Cardiac muscle cell (in vitro differentiated cells and primary cell): Measurements from ENCODE around the gene RRAD. TPM values are rescaled to one million over a fixed set of nuclear protein-coding genes. Genes with fewer than 3 reads are reported as not detected.

Experiments
- DNase-seq, 2 donors: peaks; one replicate each; pipeline versions ENCODE4 v3.0.0 to v3.0.0-alpha.2; 2010 to 2017; ENCODE audit warnings: low read depth in 1 of 2, low spot score in 1 of 2
- H3K27ac ChIP-seq: fragments of 200-600 bp; sonication (generic); 2 replicates; pipeline ENCODE4 v1.5.1; 2016
- H3K27me3 ChIP-seq: fragments of 200-600 bp; sonication (generic); 2 replicates; pipeline ENCODE4 v1.6.0; 2016; ENCODE audit warnings: control low read depth
- H3K36me3 ChIP-seq: fragments of 200-600 bp; sonication (generic); 2 replicates; pipeline ENCODE4 v1.5.1; 2016; ENCODE audit warnings: control low read depth
- H3K4me1 ChIP-seq: fragments of 200-600 bp; sonication (generic); 2 replicates; pipeline ENCODE4 v1.8.1; 2017; ENCODE audit warnings: low read depth, mild to moderate bottlenecking, mixed run types
- H3K4me3 ChIP-seq: fragments of 200-600 bp; sonication (generic); 2 replicates; pipeline ENCODE4 v1.5.1; 2016; ENCODE audit warnings: mild to moderate bottlenecking
- H3K9me3 ChIP-seq: fragments of 200-600 bp; sonication (generic); 2 replicates; pipeline ENCODE4 v1.5.1; 2017; ENCODE audit warnings: low read depth, mild to moderate bottlenecking, control low read depth
- CTCF ChIP-seq: IDR thresholded peaks from 2 replicates; pipeline ENCODE4 v1.5.1; 2012; ENCODE audit warnings: low read depth, mild to moderate bottlenecking, low read length
- polyA plus RNA-seq: library from polyadenylated mRNA; unstranded; fragments of >200 nt; fragmentation: Nextera tagmentation; extraction: Ambion mirVana; gene quantifications from 2 replicates; pipeline ENCODE4 v1.2.1, GENCODE V29; 2016
- total RNA-seq: library from RNA; depleted of rRNA; stranded (reverse); fragments of >200 nt; gene quantifications from 2 replicates; pipeline ENCODE4 v1.2.3, GENCODE V29; 2016

The RRAD gene
- total and polyA plus RNA-seq, 2 experiments from 2014 or later = 73.8 to 246 TPM

- Histone ChIP-seq H3K4me3 (no peak overlapping the region), H3K27me3 (no peaks in the 10 kb centered on the region), H3K36me3 (no peaks in the 10 kb centered on the region), H3K9me3 (no peaks in the 10 kb centered on the region), H3K4me1 (peaks cover 45% of the 10 kb centered on the region), H3K27ac (no peak overlapping the region)
- peak; percentile 50 to 68 for DNase-seq
- TF ChIP-seq CTCF = peak; percentile 57
Observed at GRCh38 chr16:66928702-66929388, 3.5 kb upstream of the RRAD start.

DNA sequence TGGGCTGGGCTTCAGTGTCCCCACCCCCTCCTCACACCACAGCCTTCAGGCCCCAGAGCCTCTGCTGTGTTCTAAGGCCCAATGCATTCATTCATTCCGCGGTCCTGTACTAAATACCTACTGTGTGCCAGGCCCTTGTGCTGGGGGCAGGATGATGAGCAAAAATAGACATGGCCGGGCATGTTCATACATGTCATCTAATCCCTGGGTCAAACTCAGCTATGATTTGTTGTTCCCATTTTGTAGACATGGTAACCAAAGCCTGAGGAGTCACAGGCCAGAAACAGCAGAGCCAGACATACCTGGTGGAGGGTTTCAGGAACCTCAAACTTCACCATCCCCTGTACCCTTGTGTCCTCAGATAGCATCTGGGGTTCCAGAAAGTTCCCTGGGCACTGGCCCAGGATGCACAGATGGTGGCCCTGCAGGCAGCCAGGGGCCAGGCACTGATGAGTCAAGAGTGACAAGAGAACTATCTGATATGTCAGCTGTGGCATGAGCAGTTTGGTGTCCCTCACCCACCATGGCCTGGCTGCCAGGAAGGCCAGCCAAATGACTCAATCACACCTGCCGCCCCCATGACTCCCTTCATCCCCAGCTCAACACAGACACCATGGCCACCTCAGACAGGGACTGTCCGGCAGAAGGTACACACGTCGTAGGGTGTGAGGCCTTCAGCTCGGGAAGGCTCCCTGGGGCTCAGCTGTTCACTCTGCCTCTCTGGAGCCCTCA, 2.7 kb upstream of the RRAD start:
- Histone ChIP-seq H3K4me3 (no peak overlapping the region), H3K4me1 (peaks cover 48% of the 10 kb centered on the region), H3K27me3 (no peaks in the 10 kb centered on the region), H3K9me3 (no peaks in the 10 kb centered on the region), H3K36me3 (no peaks in the 10 kb centered on the region), H3K27ac (no peak overlapping the region)
- DNase-seq = no peak
- TF ChIP-seq CTCF = no peak

GRCh38 chr16:66926961-66927436, 1.7 kb upstream of the RRAD start:
- DNase-seq = peak in 1 of 2 donors; percentile 93
- Histone ChIP-seq H3K9me3 (no peaks in the 10 kb centered on the region), H3K4me3 (no peak overlapping the region), H3K27me3 (no peaks in the 10 kb centered on the region), H3K4me1 (peaks cover 48% of the 10 kb centered on the region), H3K27ac (peak overlapping the region; percentile 80), H3K36me3 (no peaks in the 10 kb centered on the region)
- TF ChIP-seq CTCF = no peak

GRCh38 chr16:66926171-66926947, 1.0 kb upstream of the RRAD start:
- Histone ChIP-seq H3K27me3 (no peaks in the 10 kb centered on the region), H3K36me3 (no peaks in the 10 kb centered on the region), H3K9me3 (no peaks in the 10 kb centered on the region), H3K4me3 (peak overlapping the region; percentile 92), H3K27ac (peak overlapping the region; percentile 80), H3K4me1 (peaks cover 48% of the 10 kb centered on the region)
- TF ChIP-seq CTCF = no peak
- no peak for DNase-seq

GRCh38 chr16:66924527-66925321, 611 bp downstream of the RRAD start:
- Histone ChIP-seq H3K27me3 (no peaks in the 10 kb centered on the region), H3K36me3 (no peaks in the 10 kb centered on the region), H3K9me3 (no peaks in the 10 kb centered on the region), H3K4me3 (peak overlapping the region; percentile 92), H3K27ac (peak overlapping the region; percentile 80), H3K4me1 (peaks cover 50% of the 10 kb centered on the region)
- DNase-seq = peak in 1 of 2 donors; percentile 83
- peak; percentile 28 for TF ChIP-seq CTCF
